ENCODE data around the gene RILPL1.

The RILPL1 gene

GRCh38 chr12:123428591-123428990 is 104.9 kb downstream of the RILPL1 start:
- DNase-seq (ENCODE audit: low spot score), result no peak

DNA sequence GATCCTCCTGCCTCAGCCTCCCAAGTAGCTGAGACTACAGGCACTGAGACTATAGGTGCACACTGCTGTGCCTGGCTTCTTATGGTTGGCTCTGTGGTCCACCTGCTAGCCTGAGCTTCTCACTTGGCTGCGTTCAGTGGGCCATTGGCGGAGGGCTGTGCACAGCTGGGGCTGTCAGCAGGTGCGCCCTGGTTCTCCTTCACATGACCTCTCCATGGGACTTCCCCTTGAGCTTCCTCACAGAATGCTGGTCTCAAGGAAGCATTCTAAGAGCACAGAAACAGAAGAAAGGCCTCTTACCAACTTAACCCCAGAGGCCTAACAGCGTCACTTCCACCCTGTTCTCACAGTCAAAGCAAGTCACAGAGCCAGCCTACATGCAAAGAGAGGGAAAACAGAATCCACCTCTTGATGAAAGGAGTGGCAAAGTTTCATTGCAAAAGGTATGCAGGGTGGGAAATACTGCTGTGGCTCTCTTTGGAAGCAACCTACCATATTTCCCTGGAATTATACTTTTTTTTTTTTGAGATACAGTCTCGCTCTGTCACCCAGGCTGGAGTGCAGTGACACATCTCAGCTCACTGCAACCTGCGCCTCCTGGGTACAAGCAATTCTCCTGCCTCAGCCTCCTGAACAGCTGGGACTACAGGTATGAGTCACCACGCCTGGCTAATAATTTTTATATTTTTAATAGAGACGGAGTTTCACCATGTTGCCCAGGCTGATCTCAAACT is 106.3 kb downstream of the RILPL1 start:
- peak; percentile 56 for DNase-seq (ENCODE audit: low spot score)

GRCh38 chr12:123421314-123421713 is 112.2 kb downstream of the RILPL1 start:
- DNase-seq (ENCODE audit: low spot score), result no peak
